K562 (cell line): ENCODE data around the gene ORAI1. TPM values are rescaled to one million over a fixed set of nuclear protein-coding genes. Genes with fewer than 3 reads are reported as not detected.

ENCODE experiments used
- ATAC-seq: fragments of 200-7000 bp; cut with Tn5 transposase; 3 replicates; pipeline ENCODE4 v1.9.1; 2020; ENCODE audit warnings: moderate library complexity
- BruUV-seq: library from RNA; stranded (reverse); fragments of 400-500 nt; replicated peaks from 2 replicates; lab custom pipeline; 2021; lab: Mats Ljungman, UMichigan
- CTCF ChIA-PET: fragments of 300-600 bp; formaldehyde crosslinking; extraction: SDS; loops from one replicate; lab custom pipeline; 2021; ENCODE audit warnings: low intra/inter-chr PET ratio; lab: Yijun Ruan, JAX
- POLR2A ChIA-PET: fragments of 300-600, 350-650 bp; sonication (Branson Sonifier 250); formaldehyde crosslinking; extraction: SDS; loops from one replicate; lab custom pipeline; 2021; ENCODE audit warnings: antibody characterized with exemption, inconsistent platforms; lab: Yijun Ruan, JAX
- DNase-seq, 4 experiments: peaks; one replicate each; pipeline versions ENCODE4 v3.0.0 to v3.0.0-alpha.2; 2011 to 2018; ENCODE audit warnings: low spot score in 3 of 4, mixed read lengths in 3 of 4; ENCODE audit errors: extremely low read depth in 1 of 4
- FAIRE-seq: peaks from 2 replicates; lab custom pipeline; 2011; peaks lifted over from hg19 to GRCh38; lab: Jason Lieb, UNC
- H2AFZ ChIP-seq: 2 replicates; pipeline ENCODE4 v1.6.0; 2011; ENCODE audit warnings: low read depth, low read length, control low read depth, inconsistent platforms
- H3K27ac ChIP-seq: fragments of 200-600 bp; 3 replicates; pipeline ENCODE4 v1.8.0; 2011; ENCODE audit warnings: low read depth, mild to moderate bottlenecking, control low read depth, inconsistent platforms, low read length, moderate library complexity, mixed read lengths; ENCODE audit errors: extremely low read depth
- H3K27me3 ChIP-seq, 2 experiments: fragments of 300-600 bp in 1 of 2; 2 replicates in 1 of 2; 3 replicates in 1 of 2; pipeline versions ENCODE4 v1.6.0 to v1.8.0; 2011; ENCODE audit warnings: inconsistent platforms in 2 of 2, low read length in 2 of 2, mild to moderate bottlenecking in 1 of 2, mixed read lengths in 1 of 2, moderate library complexity in 1 of 2; ENCODE audit not compliant: control insufficient read depth in 2 of 2, insufficient read depth in 2 of 2
- H3K36me3 ChIP-seq: fragments of 300-600 bp; 3 replicates; pipeline ENCODE4 v1.8.0; 2011; ENCODE audit warnings: mild to moderate bottlenecking, low read length, inconsistent platforms; ENCODE audit not compliant: control insufficient read depth, insufficient read depth
- H3K4me1 ChIP-seq, 2 experiments: fragments of 200-600 bp in 1 of 2; replicated peaks in 1 of 2; 2 replicates in 1 of 2; 3 replicates in 1 of 2; pipeline versions ENCODE4 v1.5.1 to v1.8.0; 2011; ENCODE audit warnings: inconsistent platforms in 2 of 2, low read length in 2 of 2, mild to moderate bottlenecking in 1 of 2, mixed read lengths in 1 of 2, moderate library complexity in 1 of 2; ENCODE audit not compliant: control insufficient read depth in 2 of 2, insufficient read depth in 2 of 2
- H3K4me2 ChIP-seq: 2 replicates; pipeline ENCODE4 v1.6.1; 2011; ENCODE audit warnings: low read length, control low read depth, inconsistent platforms, mixed read lengths; ENCODE audit not compliant: insufficient read depth
- H3K4me3 ChIP-seq: fragments of 200-600 bp; sonication (generic), shearing (Covaris generic); 2 replicates; pipeline ENCODE4 v1.5.1; 2016; ENCODE audit warnings: control low read depth, inconsistent platforms
- H3K79me2 ChIP-seq: fragments of 200-600 bp; 3 replicates; pipeline ENCODE4 v1.8.0; 2011; ENCODE audit warnings: low read length, inconsistent platforms; ENCODE audit not compliant: control insufficient read depth, insufficient read depth
- H3K9ac ChIP-seq, 2 experiments: 2 replicates each; pipeline versions ENCODE4 v1.6.0 to v1.6.1; 2011; ENCODE audit warnings: low read depth in 2 of 2, low read length in 2 of 2, control low read depth in 1 of 2, inconsistent platforms in 1 of 2, mild to moderate bottlenecking in 1 of 2, mixed read lengths in 1 of 2; ENCODE audit not compliant: insufficient read depth in 1 of 2
- H3K9me1 ChIP-seq: one replicate; pipeline ENCODE4 v1.6.0; 2011; ENCODE audit warnings: inconsistent platforms, mild to moderate bottlenecking, low read length, moderate library complexity; ENCODE audit not compliant: control insufficient read depth, insufficient read depth
- H3K9me3 ChIP-seq: replicated peaks from 2 replicates; pipeline ENCODE4 v1.5.1; 2011; ENCODE audit warnings: low read depth, low read length, inconsistent platforms; ENCODE audit not compliant: control insufficient read depth, insufficient read depth
- H4K20me1 ChIP-seq: replicated peaks from 2 replicates; pipeline ENCODE4 v1.6.1; 2011; ENCODE audit warnings: low read length, inconsistent platforms, mixed read lengths; ENCODE audit not compliant: control insufficient read depth, insufficient read depth
- BCOR ChIP-seq: fragments of 450-650 bp; IDR thresholded peaks from 2 replicates; pipeline ENCODE4 v1.6.1; 2016
- CEBPB ChIP-seq: fragments of 450-650 bp; IDR thresholded peaks from 2 replicates; pipeline ENCODE4 v1.6.1; 2016; ENCODE audit warnings: missing genetic modification characterization, missing compliant biosample characterization
- FOS ChIP-seq: IDR thresholded peaks from 3 replicates; pipeline ENCODE4 v1.6.1; 2011; ENCODE audit not compliant: insufficient read length; ENCODE audit errors: extremely low read depth
- GABPB1 ChIP-seq: sonication (generic); formaldehyde crosslinking; IDR thresholded peaks from 2 replicates; pipeline ENCODE4 v1.8.0; 2022; ENCODE audit warnings: mild to moderate bottlenecking, missing genetic modification reagents
- HMG20B ChIP-seq: fragments of 250-450 bp; sonication (Bioruptor Pico); IDR thresholded peaks from 2 replicates; pipeline ENCODE4 v1.5.0; 2021; ENCODE audit warnings: mild to moderate bottlenecking
- MXI1 ChIP-seq: IDR thresholded peaks from 2 replicates; pipeline ENCODE4 v1.6.1; 2011; ENCODE audit warnings: low read depth, mild to moderate bottlenecking, improper control_type of control experiment, low read length
- NCOR1 ChIP-seq: fragments of 450-650 bp; IDR thresholded peaks from 2 replicates; pipeline ENCODE4 v1.6.1; 2016; ENCODE audit warnings: mild to moderate bottlenecking, moderate library complexity
- RBM22 ChIP-seq: fragments of 200-400 bp; formaldehyde crosslinking; IDR thresholded peaks from 2 replicates; pipeline ENCODE4 v1.6.1; 2018; ENCODE audit warnings: low read length, low read depth; ENCODE audit not compliant: poor library complexity, severe bottlenecking
- SP2 ChIP-seq: IDR thresholded peaks from 2 replicates; pipeline ENCODE4 v1.6.1; 2011; ENCODE audit warnings: mild to moderate bottlenecking, low read depth, low read length, moderate library complexity; ENCODE audit not compliant: poor library complexity, severe bottlenecking; ENCODE audit errors: extremely low read depth
- ZKSCAN8 ChIP-seq: fragments of 200-800 bp; sonication (Bioruptor generic); IDR thresholded peaks from 2 replicates; pipeline ENCODE4 v1.6.1; 2016; ENCODE audit warnings: missing genetic modification characterization, missing compliant biosample characterization
- ZNF431 ChIP-seq: sonication (generic); formaldehyde crosslinking; IDR thresholded peaks from 2 replicates; pipeline ENCODE4 v1.8.0; 2022; ENCODE audit warnings: mild to moderate bottlenecking, missing genetic modification reagents
- WGBS: fragments of 100-300 bp; shearing (Covaris generic); methylation state at CpG from one replicate; pipeline ENCODE4 v1.1.6; 2016; ENCODE audit warnings: low coverage, mixed read lengths; ENCODE audit not compliant: insufficient coverage; ENCODE audit errors: missing lambda C conversion rate; 5-methylcytosine and 5-hydroxymethylcytosine counted together
- in situ Hi-C: fragments of 300-500 bp; cut with MboI; formaldehyde crosslinking; loops from 4 replicates; pipeline ENCODE4 v1.15.0; 2018; ENCODE audit warnings: inconsistent platforms, mixed read lengths
- intact Hi-C: fragments of 100-400 bp; cut with micrococcal nuclease; formaldehyde crosslinking; loops from 2 replicates; pipeline ENCODE4 v1.14.2; 2022
- polyA plus RNA-seq, 8 experiments: library from polyadenylated mRNA; depleted of rRNA in 4 of 8; stranded (reverse) in 5 of 8; unstranded in 3 of 8; fragments of >200 nt; fragmentation: Nextera tagmentation in 2 of 8; fragmentation: Illumina TruSeq in 1 of 8; extraction: Ambion mirVana in 2 of 8; extraction: Trizol in 1 of 8; gene quantifications; 2 replicates each; pipeline versions ENCODE4 v1.2.1 to v1.2.3, GENCODE V29; 2011 to 2014; ENCODE audit warnings: inconsistent platforms in 1 of 8, missing spikeins in 1 of 8
- total RNA-seq, 7 experiments: library from RNA; depleted of rRNA in 6 of 7; stranded (reverse); fragments of >200 nt in 6 of 7; fragmentation: Illumina TruSeq in 2 of 7; extraction: Trizol in 2 of 7; gene quantifications; 2 replicates each; pipeline versions ENCODE4 v1.2.1 to v1.2.3, GENCODE V29; 2011 to 2021; ENCODE audit warnings: low replicate concordance in 1 of 7
- TF ChIP-seq, protein P1 (sequence below): fragments of 200-800 bp; sonication (Bioruptor generic); IDR thresholded peaks from 2 replicates; pipeline ENCODE4 v1.6.1; 2017; ENCODE audit warnings: missing genetic modification characterization, missing compliant biosample characterization
- TF ChIP-seq, protein P2 (sequence below): fragments of 450-650 bp; formaldehyde crosslinking; IDR thresholded peaks from 2 replicates; pipeline ENCODE4 v1.4.0; 2022; ENCODE audit warnings: missing genetic modification characterization
- TF ChIP-seq, protein P3 (sequence below): fragments of 450-650 bp; IDR thresholded peaks from 2 replicates; pipeline ENCODE4 v1.6.1; 2014; ENCODE audit warnings: low read depth, mild to moderate bottlenecking, moderate library complexity, borderline replicate concordance
- TF ChIP-seq, protein P4 (sequence below): fragments of 250-450 bp; sonication (Bioruptor Pico); IDR thresholded peaks from 2 replicates; pipeline ENCODE4 v1.9.0; 2021; ENCODE audit warnings: mild to moderate bottlenecking

The ORAI1 gene
- total and polyA plus RNA-seq, 9 of the 15 experiments (the other 6 are each of a cell fraction or from before 2014, with no cell fraction given), result 2.6 to 23.8 (median 9.3) TPM

DNA sequence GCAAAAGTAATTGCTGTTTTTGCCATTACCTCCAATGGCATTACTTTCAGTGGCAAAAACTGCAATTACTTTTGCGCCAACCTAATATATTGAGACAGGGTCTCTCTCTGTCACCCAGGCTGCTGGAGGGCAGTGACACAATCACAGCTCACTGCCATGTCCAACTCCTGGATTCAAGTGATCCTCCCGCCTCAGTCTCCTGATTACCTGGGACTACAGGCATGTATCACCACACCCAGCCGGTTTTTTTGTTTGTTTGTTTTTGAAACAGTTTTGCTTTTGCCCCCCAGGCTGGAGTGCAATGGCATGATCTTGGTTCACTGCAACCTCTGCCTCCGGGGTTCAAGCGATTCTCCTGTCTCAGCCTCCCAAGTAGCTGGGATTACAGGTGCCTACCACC is 29.8 kb upstream of the ORAI1 start (continued):
- TF ChIP-seq, protein P1, sequence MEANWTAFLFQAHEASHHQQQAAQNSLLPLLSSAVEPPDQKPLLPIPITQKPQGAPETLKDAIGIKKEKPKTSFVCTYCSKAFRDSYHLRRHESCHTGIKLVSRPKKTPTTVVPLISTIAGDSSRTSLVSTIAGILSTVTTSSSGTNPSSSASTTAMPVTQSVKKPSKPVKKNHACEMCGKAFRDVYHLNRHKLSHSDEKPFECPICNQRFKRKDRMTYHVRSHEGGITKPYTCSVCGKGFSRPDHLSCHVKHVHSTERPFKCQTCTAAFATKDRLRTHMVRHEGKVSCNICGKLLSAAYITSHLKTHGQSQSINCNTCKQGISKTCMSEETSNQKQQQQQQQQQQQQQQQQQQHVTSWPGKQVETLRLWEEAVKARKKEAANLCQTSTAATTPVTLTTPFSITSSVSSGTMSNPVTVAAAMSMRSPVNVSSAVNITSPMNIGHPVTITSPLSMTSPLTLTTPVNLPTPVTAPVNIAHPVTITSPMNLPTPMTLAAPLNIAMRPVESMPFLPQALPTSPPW (CRISPR knock-in tag), result no peak
- no peak for TF ChIP-seq NCOR1
- no peak for TF ChIP-seq MXI1
- TF ChIP-seq, protein P2, sequence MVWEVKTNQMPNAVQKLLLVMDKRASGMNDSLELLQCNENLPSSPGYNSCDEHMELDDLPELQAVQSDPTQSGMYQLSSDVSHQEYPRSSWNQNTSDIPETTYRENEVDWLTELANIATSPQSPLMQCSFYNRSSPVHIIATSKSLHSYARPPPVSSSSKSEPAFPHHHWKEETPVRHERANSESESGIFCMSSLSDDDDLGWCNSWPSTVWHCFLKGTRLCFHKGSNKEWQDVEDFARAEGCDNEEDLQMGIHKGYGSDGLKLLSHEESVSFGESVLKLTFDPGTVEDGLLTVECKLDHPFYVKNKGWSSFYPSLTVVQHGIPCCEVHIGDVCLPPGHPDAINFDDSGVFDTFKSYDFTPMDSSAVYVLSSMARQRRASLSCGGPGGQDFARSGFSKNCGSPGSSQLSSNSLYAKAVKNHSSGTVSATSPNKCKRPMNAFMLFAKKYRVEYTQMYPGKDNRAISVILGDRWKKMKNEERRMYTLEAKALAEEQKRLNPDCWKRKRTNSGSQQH (CRISPR knock-in tag), result no peak
- TF ChIP-seq BCOR, result no peak

DNA sequence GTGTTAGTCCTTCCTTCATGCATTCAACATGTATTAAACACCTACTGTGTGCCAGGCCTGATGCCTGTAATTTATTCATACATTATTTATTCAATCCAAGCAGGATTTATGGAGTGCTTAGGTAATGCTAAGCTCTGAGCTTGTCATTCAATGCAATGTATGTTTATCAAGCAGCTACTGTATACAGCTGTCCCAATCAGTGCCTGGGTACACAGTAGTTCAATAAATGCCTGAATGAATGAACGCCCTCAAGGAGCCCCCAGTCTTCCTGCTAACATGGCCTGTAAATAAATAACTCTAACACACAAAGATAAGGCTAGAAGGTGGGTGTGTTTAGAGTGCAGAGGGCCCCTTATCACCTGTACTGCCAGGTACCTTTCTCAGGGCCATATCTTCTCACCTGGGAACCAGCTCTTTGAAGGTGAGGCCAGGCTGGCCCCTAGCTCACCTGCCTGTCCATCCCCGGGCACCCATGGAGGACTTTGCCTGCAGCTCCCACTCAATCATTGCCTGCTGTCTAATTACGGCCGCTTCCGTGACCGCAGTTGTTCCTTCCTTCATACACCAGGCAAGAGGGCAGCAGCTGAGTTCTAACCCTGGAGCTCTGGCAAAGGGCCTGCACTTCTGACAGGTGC is 25.5 kb upstream of the ORAI1 start:
- Histone ChIP-seq H4K20me1 (no peaks in the 10 kb centered on the region), H3K9me3 (no peaks in the 10 kb centered on the region), H3K79me2 (no peaks in the 10 kb centered on the region), H3K9me1 (no peaks in the 10 kb centered on the region), H2AFZ (no peak overlapping the region), H3K27ac (no peak overlapping the region), H3K4me3 (no peak overlapping the region), H3K36me3 (no peaks in the 10 kb centered on the region), H3K4me2 (no peak overlapping the region), H3K4me1 (peaks cover 0 to 6% of the 10 kb centered on the region in 2 experiments; a peak in 2 of 5 replicates), H3K9ac (no peak overlapping the region), H3K27me3 (no peaks in the 10 kb centered on the region)
- CTCF ChIA-PET, result no interaction called here
- POLR2A ChIA-PET, result interaction anchor here (0.6 to 1.0 kb wide), 4 partner anchors 20 to 625 kb away, joined by 3 to 5 read pairs (median 3); no protein-coding TSS in a partner anchor
- 70% methylated on average over 6 of the region's 6 CpGs for WGBS
- FAIRE-seq, result no peak
- no peak for ATAC-seq
- DNase-seq, result no peak
- in situ Hi-C loops, result no loop called here
- BruUV-seq, result no TSS peak
- intact Hi-C loops, result no loop called here
- TF ChIP-seq CEBPB (no peak), RBM22 (no peak), SP2 (no peak), FOS (no peak), HMG20B (CRISPR knock-in tag) (no peak), ZNF431 (CRISPR knock-in tag) (no peak), GABPB1 (no peak), ZKSCAN8 (CRISPR knock-in tag) (no peak)
- TF ChIP-seq, protein P3, sequence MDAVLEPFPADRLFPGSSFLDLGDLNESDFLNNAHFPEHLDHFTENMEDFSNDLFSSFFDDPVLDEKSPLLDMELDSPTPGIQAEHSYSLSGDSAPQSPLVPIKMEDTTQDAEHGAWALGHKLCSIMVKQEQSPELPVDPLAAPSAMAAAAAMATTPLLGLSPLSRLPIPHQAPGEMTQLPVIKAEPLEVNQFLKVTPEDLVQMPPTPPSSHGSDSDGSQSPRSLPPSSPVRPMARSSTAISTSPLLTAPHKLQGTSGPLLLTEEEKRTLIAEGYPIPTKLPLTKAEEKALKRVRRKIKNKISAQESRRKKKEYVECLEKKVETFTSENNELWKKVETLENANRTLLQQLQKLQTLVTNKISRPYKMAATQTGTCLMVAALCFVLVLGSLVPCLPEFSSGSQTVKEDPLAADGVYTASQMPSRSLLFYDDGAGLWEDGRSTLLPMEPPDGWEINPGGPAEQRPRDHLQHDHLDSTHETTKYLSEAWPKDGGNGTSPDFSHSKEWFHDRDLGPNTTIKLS, result no peak
- TF ChIP-seq, protein P4, sequence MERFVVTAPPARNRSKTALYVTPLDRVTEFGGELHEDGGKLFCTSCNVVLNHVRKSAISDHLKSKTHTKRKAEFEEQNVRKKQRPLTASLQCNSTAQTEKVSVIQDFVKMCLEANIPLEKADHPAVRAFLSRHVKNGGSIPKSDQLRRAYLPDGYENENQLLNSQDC, result no peak
